Neural progenitor cell (in vitro differentiated cells): Measurements from ENCODE around the gene NLRP9. TPM values are rescaled to one million over a fixed set of nuclear protein-coding genes. Genes with fewer than 3 reads are reported as not detected.
A peak's percentile ranks its signal among the peaks of the same experiment; 100 is the strongest.

Source experiments
- DNase-seq: peaks from one replicate; pipeline ENCODE4 v3.0.0-alpha.2; 2016; ENCODE audit warnings: low spot score
- H2AFZ ChIP-seq: fragments of 200-600 bp; sonication (generic); replicated peaks from 2 replicates; pipeline ENCODE4 v1.6.1; 2016; ENCODE audit warnings: antibody characterized with exemption
- H3F3A ChIP-seq: fragments of 200-600 bp; sonication (generic); 2 replicates; pipeline ENCODE4 v1.6.1; 2016; ENCODE audit warnings: antibody characterized with exemption, low read depth
- H3K27ac ChIP-seq: fragments of 200-600 bp; sonication (generic); 2 replicates; pipeline ENCODE4 v1.5.1; 2016; ENCODE audit warnings: mild to moderate bottlenecking
- H3K27me3 ChIP-seq: fragments of 200-600 bp; sonication (generic); 2 replicates; pipeline ENCODE4 v1.6.1; 2016; ENCODE audit warnings: mild to moderate bottlenecking, moderate library complexity
- H3K36me3 ChIP-seq: fragments of 200-600 bp; sonication (generic); 2 replicates; pipeline ENCODE4 v1.5.1; 2016
- H3K4me1 ChIP-seq: fragments of 200-600 bp; sonication (generic); 2 replicates; pipeline ENCODE4 v1.6.1; 2016; ENCODE audit warnings: mixed run types
- H3K4me2 ChIP-seq: fragments of 200-600 bp; sonication (generic); 2 replicates; pipeline ENCODE4 v1.6.1; 2016
- H3K4me3 ChIP-seq: fragments of 200-600 bp; sonication (generic); 2 replicates; pipeline ENCODE4 v1.5.1; 2016
- H3K79me2 ChIP-seq: fragments of 200-600 bp; sonication (generic); 2 replicates; pipeline ENCODE4 v1.6.1; 2016; ENCODE audit warnings: low read depth
- H3K9ac ChIP-seq: fragments of 200-600 bp; sonication (generic); 2 replicates; pipeline ENCODE4 v1.6.1; 2016
- H3K9me3 ChIP-seq: fragments of 200-600 bp; sonication (generic); 2 replicates; pipeline ENCODE4 v1.5.1; 2016; ENCODE audit warnings: low read depth
- H4K20me1 ChIP-seq: fragments of 200-600 bp; sonication (generic); 2 replicates; pipeline ENCODE4 v1.6.1; 2016; ENCODE audit warnings: low read depth
- H3K27ac Mint-ChIP-seq: 3 replicates; pipeline ENCODE4 v1.8.0; 2021; ENCODE audit warnings: mixed read lengths
- H3K27me3 Mint-ChIP-seq: 2 replicates; pipeline ENCODE4 v1.8.0; 2022; ENCODE audit warnings: low read depth, mild to moderate bottlenecking, inconsistent platforms, moderate library complexity, mixed read lengths; ENCODE audit not compliant: insufficient read depth
- H3K36me3 Mint-ChIP-seq: 3 replicates; pipeline ENCODE4 v1.8.0; 2021; ENCODE audit warnings: mixed read lengths
- H3K4me1 Mint-ChIP-seq: 3 replicates; pipeline ENCODE4 v1.8.0; 2021; ENCODE audit warnings: mixed read lengths
- H3K4me3 Mint-ChIP-seq: 3 replicates; pipeline ENCODE4 v1.8.0; 2021; ENCODE audit warnings: mild to moderate bottlenecking, moderate library complexity, mixed read lengths
- H3K9me3 Mint-ChIP-seq: 3 replicates; pipeline ENCODE4 v1.8.0; 2020; ENCODE audit warnings: mixed read lengths
- EZH2 ChIP-seq: fragments of 200-600 bp; sonication (generic); IDR thresholded peaks from 2 replicates; pipeline ENCODE4 v1.6.1; 2017; ENCODE audit warnings: antibody characterized with exemption, mild to moderate bottlenecking, moderate library complexity
- EZH2phosphoT487 ChIP-seq: fragments of 200-600 bp; sonication (generic); IDR thresholded peaks from 2 replicates; pipeline ENCODE4 v1.6.1; 2017; ENCODE audit warnings: antibody characterized with exemption
- small RNA-seq: library from RNA; depleted of rRNA; stranded (forward); fragments of <200 nt; gene quantifications from one replicate; pipeline ENCODE3, GENCODE V24; 2015
- total RNA-seq: library from RNA; depleted of rRNA; stranded (reverse); fragments of >200 nt; gene quantifications from 2 replicates; pipeline ENCODE4 v1.2.3, GENCODE V29; 2015; ENCODE audit warnings: low replicate concordance
- TF ChIP-seq, protein P1 (sequence below): fragments of 200-600 bp; sonication (generic); IDR thresholded peaks from 2 replicates; pipeline ENCODE4 v1.5.1; 2017; ENCODE audit warnings: antibody characterized with exemption, mild to moderate bottlenecking

NLRP9 gene
- total RNA-seq, 1 donor from 2014 or later = not detected

DNA sequence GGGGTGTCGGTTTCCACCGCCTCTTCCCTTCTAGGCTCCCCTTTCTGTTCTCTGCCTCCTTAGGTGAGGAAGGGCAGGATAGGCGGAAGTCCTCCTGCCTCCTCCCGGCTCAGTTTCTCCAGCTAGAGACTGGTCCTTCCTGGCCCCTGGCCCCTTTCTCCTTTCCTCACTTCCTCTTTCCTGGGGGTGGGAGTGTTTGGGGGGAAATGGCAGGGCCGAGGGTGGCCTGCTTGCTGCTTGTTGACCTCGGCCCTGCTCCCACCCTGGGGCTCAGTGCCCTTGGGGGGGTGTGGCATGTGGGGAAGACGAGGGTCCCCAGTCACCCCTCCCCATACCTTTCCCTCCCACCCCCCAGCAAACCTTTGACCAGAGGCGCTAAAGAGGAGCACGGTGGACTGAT, 78.4 kb downstream of the NLRP9 start:
- Mint-ChIP-seq H3K4me3 (peak overlapping the region; percentile 46), H3K4me1 (peaks cover 28% of the 10 kb centered on the region), H3K36me3 (peaks cover 29% of the 10 kb centered on the region), H3K27ac (no peak overlapping the region), H3K9me3 (no peaks in the 10 kb centered on the region), H3K27me3 (no peaks in the 10 kb centered on the region)
- TF ChIP-seq, protein P1, sequence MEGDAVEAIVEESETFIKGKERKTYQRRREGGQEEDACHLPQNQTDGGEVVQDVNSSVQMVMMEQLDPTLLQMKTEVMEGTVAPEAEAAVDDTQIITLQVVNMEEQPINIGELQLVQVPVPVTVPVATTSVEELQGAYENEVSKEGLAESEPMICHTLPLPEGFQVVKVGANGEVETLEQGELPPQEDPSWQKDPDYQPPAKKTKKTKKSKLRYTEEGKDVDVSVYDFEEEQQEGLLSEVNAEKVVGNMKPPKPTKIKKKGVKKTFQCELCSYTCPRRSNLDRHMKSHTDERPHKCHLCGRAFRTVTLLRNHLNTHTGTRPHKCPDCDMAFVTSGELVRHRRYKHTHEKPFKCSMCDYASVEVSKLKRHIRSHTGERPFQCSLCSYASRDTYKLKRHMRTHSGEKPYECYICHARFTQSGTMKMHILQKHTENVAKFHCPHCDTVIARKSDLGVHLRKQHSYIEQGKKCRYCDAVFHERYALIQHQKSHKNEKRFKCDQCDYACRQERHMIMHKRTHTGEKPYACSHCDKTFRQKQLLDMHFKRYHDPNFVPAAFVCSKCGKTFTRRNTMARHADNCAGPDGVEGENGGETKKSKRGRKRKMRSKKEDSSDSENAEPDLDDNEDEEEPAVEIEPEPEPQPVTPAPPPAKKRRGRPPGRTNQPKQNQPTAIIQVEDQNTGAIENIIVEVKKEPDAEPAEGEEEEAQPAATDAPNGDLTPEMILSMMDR = no peak
- TF ChIP-seq EZH2phosphoT487 = no peak
- H3K27me3 ChIP-seq = no peaks in the 10 kb centered on the region
- no peak overlapping the region for H3K4me3 ChIP-seq
- peaks cover 6% of the 10 kb centered on the region for H3F3A ChIP-seq
- H2AFZ ChIP-seq = no peak overlapping the region
- no peak overlapping the region for H3K27ac ChIP-seq
- H3K79me2 ChIP-seq = peaks cover 99% of the 10 kb centered on the region
- no peaks in the 10 kb centered on the region for H3K9me3 ChIP-seq
- no peaks in the 10 kb centered on the region for H3K36me3 ChIP-seq
- H3K4me1 ChIP-seq = peaks cover 18% of the 10 kb centered on the region
- H3K9ac ChIP-seq = no peak overlapping the region
- peaks cover 86% of the 10 kb centered on the region for H4K20me1 ChIP-seq
- no peak for DNase-seq
- H3K4me2 ChIP-seq = no peak overlapping the region

- H3K9me3 ChIP-seq = no peaks in the 10 kb centered on the region
- H3K36me3 ChIP-seq = no peaks in the 10 kb centered on the region
- H3K4me3 ChIP-seq = no peak overlapping the region
- H3K27me3 Mint-ChIP-seq = no peaks in the 10 kb centered on the region
- no peak overlapping the region for H3K27ac ChIP-seq
- H4K20me1 ChIP-seq = peaks cover 79% of the 10 kb centered on the region
- TF ChIP-seq EZH2phosphoT487 (no peak), EZH2 (no peak)
- TF ChIP-seq, protein P1 = no peak
- peaks cover 91% of the 10 kb centered on the region for H3K79me2 ChIP-seq
- DNase-seq = no peak
- H3K4me2 ChIP-seq = no peak overlapping the region
- H3K27ac Mint-ChIP-seq = no peak overlapping the region
- no peak overlapping the region for H3K4me3 Mint-ChIP-seq
- H3K27me3 ChIP-seq = no peaks in the 10 kb centered on the region
- H3K4me1 Mint-ChIP-seq = peaks cover 28% of the 10 kb centered on the region
- peaks cover 11% of the 10 kb centered on the region for H3F3A ChIP-seq
- peak overlapping the region; percentile 40 for H3K9ac ChIP-seq
- no peaks in the 10 kb centered on the region for H3K9me3 Mint-ChIP-seq
- H3K36me3 Mint-ChIP-seq = peaks cover 26% of the 10 kb centered on the region
- H2AFZ ChIP-seq = no peak overlapping the region
- peaks cover 18% of the 10 kb centered on the region for H3K4me1 ChIP-seq
Measured at GRCh38 chr19:55658846-55659459, 79.2 kb downstream of the NLRP9 start.

Small RNA genes within 50 kb of the gene (small RNA-seq; reads per million reads assigned to genes)
- gene AC010525.2 = not detected

Other genes starting within 250 kb of the NLRP9 start
- 0.56 TPM in 1 of 2 replicates, not detected in the other for gene SSC5D, start 250.0 kb downstream of the NLRP9 start, total RNA-seq
- 6.2 TPM in 1 of 2 replicates, not detected in the other for gene SBK2, start 201.3 kb downstream of the NLRP9 start, total RNA-seq
- 3.3 and 15.1 TPM in 2 replicates for gene SBK3, start 192.9 kb downstream of the NLRP9 start, total RNA-seq
- gene ZNF579, start 157.6 kb downstream of the NLRP9 start, total RNA-seq = 2.1 and 15.2 TPM in 2 replicates
- gene FIZ1, start 138.9 kb downstream of the NLRP9 start, total RNA-seq = 4.8 and 10.8 TPM in 2 replicates
- 3.2 and 5.4 TPM in 2 replicates for gene ZNF524, start 138.1 kb downstream of the NLRP9 start, total RNA-seq
- gene ZNF865, start 132.8 kb downstream of the NLRP9 start, total RNA-seq = 0.49 and 4.5 TPM in 2 replicates
- gene ZNF784, start 113.8 kb downstream of the NLRP9 start, total RNA-seq = 3.9 and 12.5 TPM in 2 replicates
- gene ZNF580, start 97.4 kb downstream of the NLRP9 start, total RNA-seq = 2.8 and 13.4 TPM in 2 replicates
- 12.2 and 32.4 TPM in 2 replicates for gene ZNF581, start 94.8 kb downstream of the NLRP9 start, total RNA-seq
- gene CCDC106, start 90.2 kb downstream of the NLRP9 start, total RNA-seq = 7.6 and 24.9 TPM in 2 replicates
- gene U2AF2, start 83.4 kb downstream of the NLRP9 start, total RNA-seq = 124 and 238 TPM in 2 replicates
- gene EPN1, start 63.2 kb downstream of the NLRP9 start, total RNA-seq = 16.1 and 75.0 TPM in 2 replicates
- not detected in 2 replicates for gene RFPL4A, start 20.7 kb upstream of the NLRP9 start, total RNA-seq
- not detected in 2 replicates for gene RFPL4AL1, start 30.7 kb upstream of the NLRP9 start, total RNA-seq
- not detected in 2 replicates for gene NLRP11, start 93.6 kb upstream of the NLRP9 start, total RNA-seq
- not detected in 2 replicates for gene NLRP4, start 98.1 kb upstream of the NLRP9 start, total RNA-seq
- not detected in 2 replicates for gene NLRP13, start 193.9 kb upstream of the NLRP9 start, total RNA-seq
- gene NLRP8, start 209.4 kb upstream of the NLRP9 start, total RNA-seq = not detected in 2 replicates
- gene NLRP5, start 248.4 kb upstream of the NLRP9 start, total RNA-seq = not detected in 2 replicates